ENCODE results near the gene PARD3. TPM values are rescaled to one million over a fixed set of nuclear protein-coding genes. Genes with fewer than 3 reads are reported as not detected.
A peak's percentile ranks its signal among the peaks of the same experiment; 100 is the strongest.

PARD3 gene
- total and polyA plus RNA-seq, 2 experiments from 2014 or later, result 47.2 to 59.7 TPM

- no peak overlapping the region for H3K4me2 ChIP-seq
- peaks cover 34% of the 10 kb centered on the region for H3K4me1 ChIP-seq (ENCODE audit: insufficient read depth)
- no peak overlapping the region for H3K4me3 ChIP-seq
- no peak overlapping the region for H3K27ac ChIP-seq
- no peak for DNase-seq (ENCODE audit: low spot score)
- H3K36me3 ChIP-seq (replicated peaks; ENCODE audit: insufficient read depth, low read depth), result no peaks in the 10 kb centered on the region
- H3K27me3 ChIP-seq, result no peaks in the 10 kb centered on the region
- 80% methylated on average over 1 of the region's 1 CpG for WGBS (ENCODE audit: low lambda C conversion rate, missing lambda C conversion rate)
- no peaks in the 10 kb centered on the region for H3K9me2 ChIP-seq (replicated peaks; ENCODE audit: insufficient read depth)
- peaks cover 9% of the 10 kb centered on the region for H4K20me1 ChIP-seq (ENCODE audit: insufficient read depth, poor library complexity, severe bottlenecking)
- H3K9me3 ChIP-seq (ENCODE audit: low read depth), result no peaks in the 10 kb centered on the region
- H2AFZ ChIP-seq, result no peak overlapping the region
- H3K79me2 ChIP-seq, result peaks cover 94% of the 10 kb centered on the region
- no peak for TF ChIP-seq EZH2phosphoT487 (IDR thresholded peaks at IDR 0.05; ENCODE audit: low read depth, severe bottlenecking, unreplicated experiment)
- no peak for TF ChIP-seq CTCF (IDR thresholded peaks at IDR 0.05; ENCODE audit: poor library complexity)
- TF ChIP-seq EZH2 (IDR thresholded peaks at IDR 0.05; ENCODE audit: borderline replicate concordance), result no peak
Observed at GRCh38 chr10:34705563-34705962, 109.5 kb downstream of the PARD3 start.

- H3K9me3 ChIP-seq (ENCODE audit: low read depth), result no peaks in the 10 kb centered on the region
- TF ChIP-seq CTCF (IDR thresholded peaks at IDR 0.05; ENCODE audit: poor library complexity) (no peak), EZH2 (IDR thresholded peaks at IDR 0.05; ENCODE audit: borderline replicate concordance) (no peak), EZH2phosphoT487 (IDR thresholded peaks at IDR 0.05; ENCODE audit: low read depth, severe bottlenecking, unreplicated experiment) (no peak)
- H3K27me3 ChIP-seq, result no peaks in the 10 kb centered on the region
- 29% methylated on average over 2 of the region's 2 CpGs for WGBS (ENCODE audit: low lambda C conversion rate, missing lambda C conversion rate)
- H3K36me3 ChIP-seq (replicated peaks; ENCODE audit: insufficient read depth, low read depth), result no peaks in the 10 kb centered on the region
- H3K9me2 ChIP-seq (replicated peaks; ENCODE audit: insufficient read depth), result no peaks in the 10 kb centered on the region
- H3K4me3 ChIP-seq, result no peak overlapping the region
- peaks cover 9% of the 10 kb centered on the region for H4K20me1 ChIP-seq (ENCODE audit: insufficient read depth, poor library complexity, severe bottlenecking)
- peaks cover 43% of the 10 kb centered on the region for H3K4me1 ChIP-seq (ENCODE audit: insufficient read depth)
- no peak for DNase-seq (ENCODE audit: low spot score)
- H3K27ac ChIP-seq, result peak overlapping the region; percentile 10
- peak overlapping the region; percentile 49 for H3K4me2 ChIP-seq
- no peak overlapping the region for H2AFZ ChIP-seq
- H3K79me2 ChIP-seq, result peaks cover 93% of the 10 kb centered on the region
Observed at GRCh38 chr10:34704526-34705184, 110.4 kb downstream of the PARD3 start.

- peaks cover 93% of the 10 kb centered on the region for H3K79me2 ChIP-seq
- WGBS (ENCODE audit: low lambda C conversion rate, missing lambda C conversion rate), result 81% methylated on average over 2 of the region's 2 CpGs
- TF ChIP-seq CTCF (IDR thresholded peaks at IDR 0.05; ENCODE audit: poor library complexity) (no peak), EZH2phosphoT487 (IDR thresholded peaks at IDR 0.05; ENCODE audit: low read depth, severe bottlenecking, unreplicated experiment) (no peak)
Observed at GRCh38 chr10:34702982-34703381, 112.1 kb downstream of the PARD3 start.

More at GRCh38 chr10:34702982-34703381, 112.1 kb downstream of the PARD3 start:
- Histone ChIP-seq H3K9me2 (replicated peaks; ENCODE audit: insufficient read depth) (no peaks in the 10 kb centered on the region), H3K27me3 (no peaks in the 10 kb centered on the region), H3K9me3 (ENCODE audit: low read depth) (no peaks in the 10 kb centered on the region), H3K4me2 (no peak overlapping the region), H2AFZ (no peak overlapping the region), H3K4me3 (no peak overlapping the region), H3K27ac (peak overlapping the region; percentile 5), H3K4me1 (ENCODE audit: insufficient read depth) (peaks cover 45% of the 10 kb centered on the region), H3K36me3 (replicated peaks; ENCODE audit: insufficient read depth, low read depth) (no peaks in the 10 kb centered on the region), H4K20me1 (ENCODE audit: insufficient read depth, poor library complexity, severe bottlenecking) (peaks cover 6% of the 10 kb centered on the region)
- no peak for DNase-seq (ENCODE audit: low spot score)
